ENCODE results near the gene COL27A1.

DNA sequence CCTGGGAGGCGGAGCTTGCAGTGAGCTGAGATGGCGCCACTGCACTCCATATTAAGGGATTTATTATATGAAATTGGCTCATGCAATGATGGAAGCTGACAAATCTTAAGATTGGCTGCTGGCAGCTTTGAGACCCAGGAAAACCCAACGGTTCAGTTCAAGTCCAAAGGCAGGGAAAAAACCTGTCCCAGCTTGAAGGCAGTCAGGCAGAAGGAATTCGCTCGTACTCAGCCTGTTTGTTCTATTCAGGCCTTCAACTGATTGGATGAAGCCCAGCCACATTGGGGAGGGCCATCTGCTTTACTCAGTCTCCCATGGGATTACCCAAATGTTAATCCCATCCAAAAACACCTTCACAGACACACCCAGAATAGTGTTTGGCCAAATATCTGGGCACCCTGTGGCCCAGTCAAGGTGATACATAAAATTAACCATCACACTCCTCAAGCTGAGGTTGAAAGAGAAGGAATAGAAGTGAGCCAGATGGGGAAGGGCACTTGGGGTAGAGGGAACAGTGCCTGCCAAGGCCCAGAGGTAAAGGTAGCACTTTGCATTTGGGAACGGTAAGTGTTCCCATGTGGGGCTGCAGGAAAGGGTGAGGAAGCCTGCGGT is 159.0 kb downstream of the COL27A1 start:
- TF ChIP-seq, protein P1, sequence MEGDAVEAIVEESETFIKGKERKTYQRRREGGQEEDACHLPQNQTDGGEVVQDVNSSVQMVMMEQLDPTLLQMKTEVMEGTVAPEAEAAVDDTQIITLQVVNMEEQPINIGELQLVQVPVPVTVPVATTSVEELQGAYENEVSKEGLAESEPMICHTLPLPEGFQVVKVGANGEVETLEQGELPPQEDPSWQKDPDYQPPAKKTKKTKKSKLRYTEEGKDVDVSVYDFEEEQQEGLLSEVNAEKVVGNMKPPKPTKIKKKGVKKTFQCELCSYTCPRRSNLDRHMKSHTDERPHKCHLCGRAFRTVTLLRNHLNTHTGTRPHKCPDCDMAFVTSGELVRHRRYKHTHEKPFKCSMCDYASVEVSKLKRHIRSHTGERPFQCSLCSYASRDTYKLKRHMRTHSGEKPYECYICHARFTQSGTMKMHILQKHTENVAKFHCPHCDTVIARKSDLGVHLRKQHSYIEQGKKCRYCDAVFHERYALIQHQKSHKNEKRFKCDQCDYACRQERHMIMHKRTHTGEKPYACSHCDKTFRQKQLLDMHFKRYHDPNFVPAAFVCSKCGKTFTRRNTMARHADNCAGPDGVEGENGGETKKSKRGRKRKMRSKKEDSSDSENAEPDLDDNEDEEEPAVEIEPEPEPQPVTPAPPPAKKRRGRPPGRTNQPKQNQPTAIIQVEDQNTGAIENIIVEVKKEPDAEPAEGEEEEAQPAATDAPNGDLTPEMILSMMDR (IDR thresholded peaks at IDR 0.05; ENCODE audit: extremely low read depth in 1 of 2, insufficient read depth in 1 of 2, low read depth in 1 of 2, low read length in 2 of 2): no peak
- TF ChIP-seq, protein P2, sequence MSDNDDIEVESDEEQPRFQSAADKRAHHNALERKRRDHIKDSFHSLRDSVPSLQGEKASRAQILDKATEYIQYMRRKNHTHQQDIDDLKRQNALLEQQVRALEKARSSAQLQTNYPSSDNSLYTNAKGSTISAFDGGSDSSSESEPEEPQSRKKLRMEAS (IDR thresholded peaks at IDR 0.05; ENCODE audit: insufficient read depth, insufficient read length): no peak
- TF ChIP-seq EZH2 (IDR thresholded peaks at IDR 0.05; ENCODE audit: borderline replicate concordance, low read depth, low read length, severe bottlenecking) (no peak), POLR2A (IDR thresholded peaks at IDR 0.05; ENCODE audit: low read depth, low read length) (no peak), JUN (IDR thresholded peaks at IDR 0.05; ENCODE audit: borderline replicate concordance, insufficient read depth, insufficient read length, low read depth) (no peak), GATA2 (IDR thresholded peaks at IDR 0.05; ENCODE audit: insufficient read depth, insufficient read length, low read depth, low read length) (no peak), POLR2AphosphoS5 (IDR thresholded peaks at IDR 0.05; ENCODE audit: insufficient read depth, low read depth, low read length) (no peak), MYC (IDR thresholded peaks at IDR 0.05; ENCODE audit: low read depth, low read length) (no peak)

All from endothelial cell of umbilical vein (primary cell).